Heart left ventricle (tissue), 13 donors: ENCODE measurements around the gene PER2.

ENCODE experiments used
- POLR2A ChIP-seq, 2 donors: fragments of 450-650 bp; IDR thresholded peaks; one replicate each; pipeline ENCODE4 v1.6.1; 2017; ENCODE audit warnings: antibody characterized with exemption in 2 of 2, mild to moderate bottlenecking in 2 of 2, moderate library complexity in 2 of 2
- TF ChIP-seq, protein P1 (sequence below), 12 donors: fragments of 200-600 bp; sonication (generic) in 4 of 12; IDR thresholded peaks; one replicate each; pipeline versions ENCODE4 v1.5.0 to v1.8.0; 2018 to 2022; ENCODE audit warnings: antibody characterized with exemption in 12 of 12, mild to moderate bottlenecking in 5 of 12
- donor health status: ischemic (EF 13 %, LVEDD 7.1; RV severe dilation, severe dysfunction).
- donor health status: DM: no; HTN: yes; CAD: no.
- donor health status: DM: no; HTN: no; CAD: no.
- donor health status: ischemic (EF 25% LVEDD 6.9; RV normal size, moderate dysfunction).
- donor health status: ischemic (EF 25% LVEDD 5.7; RV mildly dilated, moderate dysfunction).
- donor health status: ischemic (EF 35%, LVEDD 5.7; RV mildly dilated, moderate dysfunction).
- donor health status: nonischemic (EF 11% LVEDD 7.7; RV severe dilation, severe dysfunction).
- donor health status: DM: yes; HTN: yes; CAD: no.
- donor health status: PGD.
- donor health status: ischemic (EF 29% LVEDD 5.4; RV normal size, mild dysfunction).
- donor health status: nonischemic (EF 23%, LVEDD 6.1; RV moderate dilation, normal function).

DNA sequence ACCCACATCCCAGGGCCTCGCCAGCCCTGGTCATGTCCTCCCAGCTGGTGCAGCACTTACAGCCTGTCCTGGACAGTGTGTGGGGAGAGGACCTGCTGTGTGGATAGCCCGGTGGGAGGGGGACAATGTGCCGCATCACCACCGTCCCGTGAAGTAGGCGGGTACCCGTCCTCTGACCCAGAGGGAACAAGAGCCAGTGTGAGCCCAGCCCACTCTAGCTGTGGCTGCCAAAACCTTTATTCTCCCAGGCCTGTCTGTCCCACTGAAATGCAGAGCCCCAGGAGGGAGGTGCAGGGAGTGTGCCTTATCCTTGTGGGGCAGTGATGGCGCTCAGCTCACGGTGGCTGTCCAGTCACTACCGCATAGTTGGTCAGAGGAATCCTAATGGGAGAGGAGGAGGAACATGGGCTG, 33.6 kb upstream of the PER2 start:
- TF ChIP-seq, protein P1, sequence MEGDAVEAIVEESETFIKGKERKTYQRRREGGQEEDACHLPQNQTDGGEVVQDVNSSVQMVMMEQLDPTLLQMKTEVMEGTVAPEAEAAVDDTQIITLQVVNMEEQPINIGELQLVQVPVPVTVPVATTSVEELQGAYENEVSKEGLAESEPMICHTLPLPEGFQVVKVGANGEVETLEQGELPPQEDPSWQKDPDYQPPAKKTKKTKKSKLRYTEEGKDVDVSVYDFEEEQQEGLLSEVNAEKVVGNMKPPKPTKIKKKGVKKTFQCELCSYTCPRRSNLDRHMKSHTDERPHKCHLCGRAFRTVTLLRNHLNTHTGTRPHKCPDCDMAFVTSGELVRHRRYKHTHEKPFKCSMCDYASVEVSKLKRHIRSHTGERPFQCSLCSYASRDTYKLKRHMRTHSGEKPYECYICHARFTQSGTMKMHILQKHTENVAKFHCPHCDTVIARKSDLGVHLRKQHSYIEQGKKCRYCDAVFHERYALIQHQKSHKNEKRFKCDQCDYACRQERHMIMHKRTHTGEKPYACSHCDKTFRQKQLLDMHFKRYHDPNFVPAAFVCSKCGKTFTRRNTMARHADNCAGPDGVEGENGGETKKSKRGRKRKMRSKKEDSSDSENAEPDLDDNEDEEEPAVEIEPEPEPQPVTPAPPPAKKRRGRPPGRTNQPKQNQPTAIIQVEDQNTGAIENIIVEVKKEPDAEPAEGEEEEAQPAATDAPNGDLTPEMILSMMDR (IDR thresholded peaks at IDR 0.05): no peak
- no peak for TF ChIP-seq POLR2A (IDR thresholded peaks at IDR 0.05)
